HCT116 (cell line): Measurements from ENCODE around the gene ARVCF. TPM values are rescaled to one million over a fixed set of nuclear protein-coding genes. Genes with fewer than 3 reads are reported as not detected.
A peak's percentile ranks its signal among the peaks of the same experiment; 100 is the strongest.

Experiments
- ATAC-seq: fragments of 200-7000 bp; cut with Tn5 transposase; 2 replicates; pipeline ENCODE4 v1.9.1; 2020; ENCODE audit warnings: mild to moderate bottlenecking, moderate library complexity
- BruUV-seq: library from RNA; stranded (reverse); fragments of 400-500 nt; replicated peaks from 2 replicates; lab custom pipeline; 2021; lab: Mats Ljungman, UMichigan
- CTCF ChIA-PET: fragments of 300-600 bp; sonication (Branson Sonifier 250); formaldehyde crosslinking; loops from one replicate; lab custom pipeline; 2021; ENCODE audit warnings: antibody characterized with exemption; lab: Charles Lee
- POLR2A ChIA-PET: fragments of 300-600, 350-600 bp; sonication (Branson Sonifier 250); formaldehyde crosslinking; loops from one replicate; lab custom pipeline; 2021; ENCODE audit warnings: antibody characterized with exemption; lab: Charles Lee
- RAD21 ChIA-PET, 2 experiments: fragments of 300-600 bp; sonication (Branson Sonifier 250); formaldehyde crosslinking; loops; one replicate each; lab custom pipeline; 2023; ENCODE audit warnings: low total read pairs in 2 of 2; ENCODE audit not compliant: uncharacterized antibody in 2 of 2, unreplicated experiment in 2 of 2, low non-redundant PET in 1 of 2; lab: Charles Lee
- DNase-seq: peaks from one replicate; pipeline ENCODE4 v3.0.0-alpha.2; 2010; ENCODE audit warnings: low read depth, low spot score
- H2AFZ ChIP-seq: fragments of 200-600 bp; shearing (Covaris generic), sonication (generic); 2 replicates; pipeline ENCODE4 v1.6.1; 2017; ENCODE audit warnings: low read depth, mixed run types, mixed read lengths, antibody characterized with exemption, low read length; ENCODE audit not compliant: poor library complexity, severe bottlenecking
- H3K27ac ChIP-seq: 2 replicates; pipeline ENCODE4 v1.5.1; 2012; ENCODE audit warnings: low read depth, low read length
- H3K27me3 ChIP-seq: fragments of 200-600 bp; sonication (generic); 2 replicates; pipeline ENCODE4 v1.6.1; 2016; ENCODE audit warnings: mixed run types, low read length, mixed read lengths; ENCODE audit not compliant: insufficient read depth
- H3K36me3 ChIP-seq, 2 experiments: fragments of 200-500 bp in 1 of 2; fragments of 200-600 bp in 1 of 2; sonication (Bioruptor generic) in 1 of 2; sonication (generic) in 1 of 2; 2 replicates each; pipeline versions ENCODE4 v1.5.1 to v1.6.1; 2014 to 2016; ENCODE audit warnings: low read length in 2 of 2, inconsistent platforms in 1 of 2, mixed read lengths in 1 of 2, mixed run types in 1 of 2; ENCODE audit not compliant: insufficient read depth in 2 of 2, control insufficient read depth in 1 of 2
- H3K4me1 ChIP-seq, 2 experiments: fragments of 200-600 bp in 1 of 2; sonication (generic) in 1 of 2; 2 replicates each; pipeline versions ENCODE4 v1.5.1 to v1.6.1; 2012 to 2017; ENCODE audit warnings: low read length in 2 of 2, inconsistent platforms in 1 of 2, mild to moderate bottlenecking in 1 of 2, mixed read lengths in 1 of 2, mixed run types in 1 of 2, moderate library complexity in 1 of 2; ENCODE audit not compliant: insufficient read depth in 2 of 2, control insufficient read depth in 1 of 2
- H3K4me2 ChIP-seq: fragments of 200-600 bp; sonication (generic); 2 replicates; pipeline ENCODE4 v1.6.1; 2017; ENCODE audit warnings: mixed run types, low read length, mixed read lengths
- H3K4me3 ChIP-seq, 2 experiments: fragments of 200-600 bp in 1 of 2; sonication (generic) in 1 of 2; replicated peaks in 1 of 2; 2 replicates each; pipeline ENCODE4 v1.5.1; 2011 to 2016; ENCODE audit warnings: low read length in 2 of 2, control low read depth in 1 of 2, low read depth in 1 of 2, mild to moderate bottlenecking in 1 of 2, mixed read lengths in 1 of 2, mixed run types in 1 of 2
- H3K79me2 ChIP-seq: fragments of 200-600 bp; sonication (generic); 2 replicates; pipeline ENCODE4 v1.6.1; 2017; ENCODE audit warnings: mild to moderate bottlenecking, mixed run types, low read length, moderate library complexity, mixed read lengths; ENCODE audit not compliant: insufficient read depth
- H3K9ac ChIP-seq: fragments of 200-600 bp; sonication (generic); 2 replicates; pipeline ENCODE4 v1.6.1; 2016; ENCODE audit warnings: low read length, mixed read lengths
- H3K9me2 ChIP-seq: fragments of 200-600 bp; sonication (generic), shearing (Covaris generic); 2 replicates; pipeline ENCODE4 v1.6.1; 2017; ENCODE audit warnings: mixed run types, mild to moderate bottlenecking, moderate library complexity; ENCODE audit not compliant: insufficient read depth
- H3K9me3 ChIP-seq, 2 experiments: fragments of 200-500 bp in 1 of 2; fragments of 200-600 bp in 1 of 2; sonication (Bioruptor generic) in 1 of 2; sonication (generic) in 1 of 2; 2 replicates each; pipeline ENCODE4 v1.6.1; 2014 to 2017; ENCODE audit warnings: low read length in 2 of 2, mixed read lengths in 2 of 2, inconsistent platforms in 1 of 2, low read depth in 1 of 2, mild to moderate bottlenecking in 1 of 2, mixed run types in 1 of 2, moderate library complexity in 1 of 2; ENCODE audit not compliant: control insufficient read depth in 1 of 2, insufficient read depth in 1 of 2
- H4K20me1 ChIP-seq: fragments of 200-600 bp; sonication (generic), shearing (Covaris generic); 2 replicates; pipeline ENCODE4 v1.6.1; 2017; ENCODE audit warnings: mixed run types, mild to moderate bottlenecking, moderate library complexity; ENCODE audit not compliant: insufficient read depth
- MAX ChIP-seq: IDR thresholded peaks from 2 replicates; pipeline ENCODE4 v1.6.1; 2012
- POLR2AphosphoS5 ChIP-seq: IDR thresholded peaks from 2 replicates; pipeline ENCODE4 v1.6.1; 2011; ENCODE audit warnings: mild to moderate bottlenecking, low read depth, low read length, moderate library complexity
- REST ChIP-seq: IDR thresholded peaks from 2 replicates; pipeline ENCODE4 v1.6.1; 2012; ENCODE audit warnings: low read depth
- ZBTB33 ChIP-seq: IDR thresholded peaks from 2 replicates; pipeline ENCODE4 v1.6.1; 2011; ENCODE audit warnings: mild to moderate bottlenecking, low read length, moderate library complexity; ENCODE audit not compliant: insufficient replicate concordance; ENCODE audit errors: extremely low read depth
- ZFX ChIP-seq: fragments of 450-650 bp; IDR thresholded peaks from 2 replicates; pipeline ENCODE4 v1.6.1; 2017
- intact Hi-C: fragments of 100-400 bp; cut with micrococcal nuclease; formaldehyde crosslinking; loops from 2 replicates; pipeline ENCODE4 v1.10.0; 2022
- total RNA-seq: library from RNA; stranded (reverse); gene quantifications from one replicate; pipeline ENCODE4 v1.2.1, GENCODE V29; 2021; ENCODE audit not compliant: unreplicated experiment

Gene ARVCF
- total RNA-seq, 1 experiment from 2014 or later = 42.8 TPM

GRCh38 chr22:20021196-20022181, 4.9 kb upstream of the ARVCF start:
- Histone ChIP-seq H3K4me2 (peak overlapping the region; percentile 96), H3K27me3 (no peaks in the 10 kb centered on the region), H2AFZ (no peak overlapping the region), H3K9me2 (no peaks in the 10 kb centered on the region), H3K9me3 (no peaks in the 10 kb centered on the region), H3K9ac (peak overlapping the region; percentile 94), H3K4me1 (peaks cover 9 to 28% of the 10 kb centered on the region in 2 experiments; a peak in 3 of 4 replicates), H3K79me2 (peaks cover 27% of the 10 kb centered on the region), H4K20me1 (no peaks in the 10 kb centered on the region), H3K4me3 (peak overlapping the region; percentile 96 to 99), H3K36me3 (no peaks in the 10 kb centered on the region), H3K27ac (peak overlapping the region; percentile 54)
- intact Hi-C loops = no loop called here
- ChIA-PET RAD21 (no interaction called here), CTCF (no interaction called here), POLR2A (interaction anchor here (0.6 to 1.6 kb wide), 3 partner anchors 11 to 47 kb away, joined by 3 to 5 read pairs (median 3); no protein-coding TSS in a partner anchor)
- TSS peak; percentile 56 for BruUV-seq
- DNase-seq = no peak
- ATAC-seq = peak; percentile 15
- TF ChIP-seq POLR2AphosphoS5 (no peak), ZBTB33 (no peak), REST (no peak), ZFX (peak; percentile 46; the same call in 1 of the 2 replicates), MAX (no peak)
